Activated effector memory CD4-positive, alpha-beta T cell treated with Interleukin-2 at 50 U/mL for 16 hours (primary cell): ENCODE measurements around the gene PLLP.

Source experiments
- DNase-seq: peaks from one replicate; pipeline ENCODE4 v3.0.0-alpha.2; 2020

PLLP gene

DNA sequence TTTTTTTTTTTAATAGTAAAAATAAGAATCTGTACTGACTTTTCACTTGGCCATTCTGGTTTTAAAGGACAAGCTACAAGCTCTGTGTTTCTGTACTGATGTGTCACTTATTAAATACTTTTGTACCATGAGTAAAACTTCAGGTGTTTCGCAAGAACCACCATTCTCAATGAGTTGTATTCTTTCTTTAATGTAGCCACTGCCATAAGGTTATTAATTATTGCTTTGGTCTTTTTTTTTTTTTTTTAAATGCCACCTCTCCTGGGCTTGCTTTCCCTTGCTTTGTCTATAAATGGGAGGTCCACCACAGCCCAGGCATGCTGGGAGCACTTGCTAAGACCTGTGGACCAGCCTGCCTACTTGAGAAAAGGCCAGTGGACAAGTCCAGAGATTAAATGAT lies 31.0 kb downstream of the PLLP start:
- DNase-seq: no peak

GRCh38 chr16:57252148-57252721 lies 32.2 kb downstream of the PLLP start:
- no peak for DNase-seq

GRCh38 chr16:57251352-57251751 lies 33.1 kb downstream of the PLLP start:
- DNase-seq: no peak

DNA sequence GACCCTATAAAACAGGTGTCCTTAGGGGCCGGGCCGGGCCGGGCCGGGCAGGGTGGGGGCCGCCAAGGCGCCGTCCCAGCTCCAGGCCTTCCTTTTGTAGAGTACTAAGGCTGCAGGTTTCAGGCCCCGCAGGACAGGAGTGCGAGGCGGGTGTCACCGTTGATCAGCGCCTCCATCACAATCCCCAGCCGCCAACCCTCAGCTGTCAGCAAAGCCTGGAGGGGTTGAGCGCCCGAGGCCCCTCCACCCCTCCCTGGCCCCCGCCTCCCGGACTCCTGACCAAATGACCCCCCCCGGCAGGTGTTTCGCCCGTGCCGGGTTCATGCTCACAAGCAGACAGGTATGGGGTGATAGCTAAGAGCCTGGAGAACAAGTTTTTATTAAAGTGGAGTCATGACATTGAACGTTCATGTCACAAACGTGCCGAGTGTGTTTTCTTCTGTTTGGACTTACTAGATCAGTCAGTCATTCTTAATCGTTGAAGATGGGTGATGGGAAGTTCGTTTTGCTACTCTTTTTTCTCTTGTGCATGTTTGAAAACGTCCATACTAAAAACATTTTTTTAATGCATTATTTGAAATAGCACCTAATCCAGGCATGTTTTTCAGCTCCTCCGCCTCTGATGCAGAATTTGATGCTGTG lies 38.9 kb downstream of the PLLP start:
- no peak for DNase-seq

GRCh38 chr16:57244767-57245471 lies 39.6 kb downstream of the PLLP start, which contains the start of gene ARL2BP:
ARL2BP (plus strand) TSS chr16:57245259; CDS start chr16:57245368, 109 bp downstream.
- peak; percentile 97 for DNase-seq

GRCh38 chr16:57244463-57244766 lies 40.1 kb downstream of the PLLP start:
- no peak for DNase-seq

GRCh38 chr16:57242650-57243049 lies 41.8 kb downstream of the PLLP start:
- no peak for DNase-seq

GRCh38 chr16:57240851-57241250 lies 43.6 kb downstream of the PLLP start:
- no peak for DNase-seq

DNA sequence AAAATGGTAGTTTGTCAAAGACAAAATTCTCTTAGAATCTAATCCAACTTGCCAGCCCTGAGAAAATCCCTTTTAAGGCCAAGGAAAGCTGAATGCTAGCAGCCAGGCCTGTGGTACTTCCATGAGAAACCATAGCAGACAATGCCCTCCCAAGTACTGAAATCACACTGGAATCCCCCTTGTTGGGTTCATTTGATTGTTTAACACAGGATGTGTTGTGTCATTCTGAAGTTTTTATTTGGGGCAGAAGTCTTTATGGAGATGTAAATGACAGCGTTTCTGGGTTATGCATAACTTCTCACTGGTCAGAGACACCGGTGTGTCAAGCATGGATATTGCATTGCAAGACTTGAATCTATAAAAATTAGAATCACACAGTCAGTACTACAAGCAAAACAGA lies 45.4 kb downstream of the PLLP start:
- DNase-seq: no peak

GRCh38 chr16:57238682-57239081 lies 45.8 kb downstream of the PLLP start:
- DNase-seq: no peak

DNA sequence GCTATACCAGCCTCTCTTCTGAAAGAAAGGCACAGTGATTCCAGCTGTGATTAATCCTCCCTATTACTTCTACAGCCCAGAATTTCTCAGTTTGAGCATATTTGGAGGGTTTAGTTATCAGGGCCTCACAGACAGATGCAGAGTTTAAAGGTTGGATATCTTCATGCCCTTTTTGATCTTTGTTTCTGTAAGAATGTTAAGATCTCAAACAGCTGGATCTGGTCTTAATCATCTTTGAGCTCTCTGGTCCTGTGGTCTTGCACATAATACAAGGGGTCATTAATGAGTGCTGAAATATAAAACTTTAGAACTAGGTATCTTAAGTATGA lies 48.5 kb downstream of the PLLP start:
- DNase-seq: no peak

GRCh38 chr16:57235128-57236021 lies 49.1 kb downstream of the PLLP start:
- no peak for DNase-seq

DNA sequence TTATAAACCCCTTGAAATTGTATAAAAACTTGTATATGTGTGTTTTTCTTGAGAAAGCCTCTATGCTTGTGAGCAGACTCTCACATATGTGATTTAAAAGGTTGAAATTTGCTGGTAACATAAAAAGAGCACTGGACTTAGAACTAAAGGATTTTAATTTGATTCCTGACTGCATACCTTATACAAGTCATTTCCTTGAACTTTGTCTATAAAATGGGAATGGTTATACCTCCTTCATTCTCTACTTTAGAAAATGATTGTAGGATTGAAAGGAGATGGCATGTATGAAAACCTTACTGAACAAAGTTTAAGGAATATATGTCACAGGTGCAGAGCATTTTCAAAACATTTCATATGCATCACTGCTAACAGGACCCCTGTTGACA lies 49.8 kb downstream of the PLLP start:
- DNase-seq: no peak

DNA sequence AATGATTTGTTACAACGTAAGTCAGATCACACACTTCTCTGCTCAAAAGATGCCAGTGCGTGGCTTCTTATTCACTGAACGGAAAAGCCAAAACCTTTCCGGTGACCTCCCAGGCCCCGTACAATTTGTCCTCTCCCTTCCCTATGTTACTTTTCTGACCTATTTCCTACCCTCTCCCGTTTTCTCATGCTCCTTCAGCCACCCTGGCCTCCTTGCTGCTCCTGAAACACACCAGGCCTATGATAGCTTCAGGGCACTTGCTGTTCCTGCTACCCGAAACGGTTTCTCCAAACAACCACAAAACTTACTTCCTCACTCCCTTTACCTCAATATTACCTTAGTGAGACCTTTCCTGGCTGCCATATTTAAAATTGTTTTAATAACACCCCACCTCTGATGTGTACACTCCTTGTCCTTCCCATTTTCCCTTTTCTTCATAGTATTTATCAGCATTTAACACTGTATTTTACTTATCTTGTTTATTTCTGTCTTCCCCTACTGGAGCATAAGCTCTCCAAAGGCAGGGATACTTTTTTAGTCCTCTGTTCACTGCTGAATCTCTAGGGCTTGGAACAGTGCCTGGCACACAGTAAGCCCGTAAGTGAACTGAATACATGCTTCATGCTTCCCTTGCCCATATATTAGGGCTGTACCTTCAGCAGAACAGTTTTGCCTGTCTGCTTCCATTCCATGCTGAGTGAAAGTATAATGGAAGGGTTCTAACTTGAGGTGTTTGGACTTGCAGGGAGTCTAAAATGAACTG lies 50.3 kb downstream of the PLLP start:
- no peak for DNase-seq

DNA sequence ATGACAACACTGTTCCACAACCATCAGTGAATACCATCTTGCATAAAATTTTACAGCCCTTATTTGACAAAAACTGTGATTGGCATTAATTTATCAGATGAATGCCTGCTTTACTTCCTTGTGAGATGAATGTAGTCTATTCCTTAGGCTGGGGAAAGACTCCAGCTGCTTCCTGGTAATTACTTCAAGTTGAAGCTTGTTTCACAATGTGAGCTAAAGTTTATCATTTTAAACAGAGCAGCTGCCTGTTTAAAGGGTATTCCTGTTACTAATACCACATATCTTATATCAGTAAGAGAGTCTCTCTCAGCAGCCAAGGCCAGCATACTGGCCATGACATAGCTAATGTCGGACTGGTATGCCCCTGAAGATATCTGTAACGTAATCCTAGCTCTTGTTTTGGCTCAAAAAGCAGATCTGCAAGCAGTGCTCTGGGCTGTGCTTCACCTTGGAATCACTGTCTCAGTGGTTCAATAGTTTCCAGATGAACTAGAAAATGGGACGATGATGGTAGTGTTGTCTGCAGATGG lies 52.6 kb downstream of the PLLP start:
- no peak for DNase-seq

DNA sequence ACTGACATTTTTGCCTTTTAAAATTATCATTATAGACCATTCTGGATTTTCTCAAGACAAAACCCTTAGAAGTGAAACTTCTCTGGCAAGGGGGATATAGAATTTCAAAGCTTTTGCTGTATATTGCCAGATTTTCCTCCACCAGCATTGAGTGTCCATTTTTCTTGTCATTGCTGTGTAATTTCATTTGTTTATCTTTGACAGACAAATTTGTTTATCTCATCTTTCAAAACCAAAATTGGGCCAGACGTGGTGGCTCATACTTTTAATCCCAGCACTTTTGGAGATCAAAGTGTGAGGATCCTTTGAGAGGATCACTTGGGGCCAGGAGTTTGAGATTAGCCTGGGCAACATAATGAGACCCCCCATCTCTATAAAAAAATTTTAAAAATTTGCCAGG lies 55.4 kb downstream of the PLLP start:
- no peak for DNase-seq

- no peak for DNase-seq
Observed at GRCh38 chr16:57226701-57227621, 57.5 kb downstream of the PLLP start.

DNA sequence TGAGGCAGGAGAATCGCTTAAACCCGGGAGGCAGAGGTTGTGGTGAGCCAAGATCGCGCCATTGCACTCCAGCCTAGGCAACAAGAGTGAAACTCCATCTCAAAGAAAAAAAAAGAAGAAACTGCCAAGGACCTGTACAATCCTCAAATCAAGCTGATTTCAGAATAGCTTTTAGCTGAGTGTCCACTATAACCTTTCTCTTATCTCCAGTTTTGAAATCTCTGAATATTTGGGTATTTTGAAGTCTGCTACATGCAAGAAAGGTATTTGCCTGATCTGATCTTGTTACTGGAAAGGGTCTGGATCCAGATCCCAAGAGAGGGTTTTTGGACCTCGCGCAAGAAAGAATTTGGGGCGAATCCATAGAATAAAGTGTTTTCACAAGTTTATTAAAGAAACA lies 58.5 kb downstream of the PLLP start:
- no peak for DNase-seq

- DNase-seq: no peak
Observed at GRCh38 chr16:57224651-57225335, 59.7 kb downstream of the PLLP start.

DNA sequence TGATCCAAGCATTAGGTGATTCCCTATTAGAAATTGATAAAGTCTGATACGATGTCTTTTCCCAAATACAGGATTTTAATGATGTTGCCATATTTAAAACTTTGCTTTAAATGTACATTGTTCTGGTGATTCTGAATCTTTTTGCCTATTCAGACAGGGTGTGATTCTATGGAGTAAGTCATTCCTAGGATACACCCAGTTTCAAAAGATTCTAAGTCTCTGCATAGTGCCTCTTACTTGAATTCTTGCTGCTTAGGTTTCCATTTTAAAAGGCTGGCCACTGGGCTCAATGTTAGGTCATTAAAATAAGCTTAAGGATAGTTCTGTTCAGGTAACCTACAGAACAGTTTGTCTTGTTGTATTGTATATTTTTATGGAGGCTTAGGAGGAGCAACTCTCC lies 61.4 kb downstream of the PLLP start:
- DNase-seq: no peak

DNA sequence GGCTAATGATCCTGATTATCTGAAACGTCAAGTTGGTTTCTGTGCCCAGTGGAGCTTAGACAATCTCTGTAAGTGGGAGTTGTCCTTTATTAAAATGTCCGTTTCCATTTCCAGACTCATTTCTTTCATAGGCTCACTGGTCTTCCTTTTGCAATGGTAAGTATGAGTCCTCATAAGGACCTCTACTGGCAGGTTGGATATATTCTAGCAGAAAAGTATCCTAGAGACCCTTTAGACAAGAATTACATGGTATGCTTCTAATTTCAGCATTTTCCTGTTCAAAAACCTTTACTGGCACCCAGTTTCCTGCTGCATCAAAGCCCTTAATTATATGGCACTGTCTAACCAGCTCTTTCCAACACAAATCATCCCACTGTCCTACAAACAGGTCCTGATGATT lies 67.5 kb downstream of the PLLP start:
- DNase-seq: no peak
